GM18517 (cell line): Measurements from ENCODE around the gene BTBD9.
"Not testable (repeated sequence)": the region's sequence is repeated elsewhere in the genome, so short reads cannot be mapped to it uniquely, and the experiment has no call there.

Experiments
- ATAC-seq: cut with Tn5 transposase; IDR thresholded peaks from one replicate; pipeline ENCODE4 v1.9.1; 2021; ENCODE audit warnings: mild to moderate bottlenecking, moderate library complexity; ENCODE audit not compliant: unreplicated experiment

Gene BTBD9

DNA sequence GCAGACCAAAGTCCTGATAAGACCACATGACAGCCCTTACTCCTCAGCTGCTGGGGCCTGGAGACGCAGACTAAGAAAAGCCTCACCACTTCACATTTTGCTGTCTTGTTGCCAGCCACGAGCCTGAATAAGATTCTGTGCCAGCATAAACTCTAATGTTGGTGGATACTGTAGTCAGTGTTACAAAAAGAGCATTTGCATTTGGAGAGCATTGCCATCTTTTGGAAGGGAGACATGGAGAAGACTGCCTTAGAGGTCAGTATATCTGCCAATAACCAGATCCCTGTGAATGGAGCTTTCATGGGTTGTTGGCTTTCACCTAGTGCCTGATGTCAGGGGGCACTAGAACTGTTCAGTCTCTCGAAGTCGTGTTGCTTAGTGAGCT lies 505.0 kb downstream of the BTBD9 start:
- no peak for ATAC-seq

DNA sequence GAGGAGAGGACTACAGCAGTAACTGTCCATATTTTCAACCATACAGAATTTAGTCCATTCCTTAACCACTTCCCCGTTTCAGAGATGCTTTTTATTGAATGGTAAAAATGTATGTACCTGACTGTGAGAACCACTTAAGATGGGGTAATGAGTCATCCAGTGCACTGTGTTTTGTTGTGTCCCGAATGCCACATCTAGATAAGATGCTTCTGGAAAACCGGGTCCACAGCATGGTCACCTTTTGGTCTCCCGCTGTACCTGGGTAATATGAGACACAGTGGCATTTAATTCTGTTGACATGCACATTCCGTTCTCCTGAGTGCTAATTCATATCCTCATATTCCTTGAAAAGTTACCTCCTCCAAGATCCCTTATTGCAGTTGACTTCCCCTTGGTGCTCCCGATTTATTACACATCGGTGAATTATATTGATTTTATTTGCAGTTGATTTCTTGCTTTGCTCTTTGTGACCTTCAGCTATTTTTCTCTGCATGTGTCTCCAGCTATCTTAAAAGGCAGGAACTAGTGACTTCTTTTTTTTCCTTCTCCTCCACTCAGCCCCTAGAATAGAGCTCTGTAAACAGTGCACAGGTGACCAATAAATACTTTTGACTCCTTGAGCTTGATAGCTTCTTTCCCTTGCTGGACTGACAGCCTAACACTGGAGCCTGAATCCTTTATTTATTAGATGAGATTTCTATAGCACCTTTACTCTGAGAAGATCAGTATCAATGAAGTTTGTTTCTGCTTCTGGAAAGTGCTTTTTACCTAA lies 505.6 kb downstream of the BTBD9 start:
- ATAC-seq, result no peak

DNA sequence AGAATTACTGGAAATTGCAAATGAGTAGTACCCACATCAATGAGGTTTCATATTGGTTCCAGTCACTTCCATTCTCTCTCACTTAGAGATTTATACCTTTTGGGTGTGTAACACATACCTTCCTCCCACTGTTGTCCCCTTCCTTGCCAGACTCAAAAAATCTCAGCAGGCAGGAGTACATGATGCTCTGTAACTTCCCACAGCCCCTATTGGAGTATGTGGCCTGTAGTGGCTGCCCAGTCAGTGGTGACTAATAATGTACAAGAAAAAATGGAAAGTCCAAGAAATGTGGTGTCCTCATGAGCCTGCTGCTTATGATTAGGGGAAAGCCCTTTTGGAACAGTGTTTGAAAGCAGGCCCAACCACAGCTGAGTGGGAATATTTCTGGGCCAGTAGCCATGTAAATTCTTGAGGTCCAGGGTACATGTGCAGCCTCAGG lies 508.2 kb downstream of the BTBD9 start:
- ATAC-seq, result no peak

DNA sequence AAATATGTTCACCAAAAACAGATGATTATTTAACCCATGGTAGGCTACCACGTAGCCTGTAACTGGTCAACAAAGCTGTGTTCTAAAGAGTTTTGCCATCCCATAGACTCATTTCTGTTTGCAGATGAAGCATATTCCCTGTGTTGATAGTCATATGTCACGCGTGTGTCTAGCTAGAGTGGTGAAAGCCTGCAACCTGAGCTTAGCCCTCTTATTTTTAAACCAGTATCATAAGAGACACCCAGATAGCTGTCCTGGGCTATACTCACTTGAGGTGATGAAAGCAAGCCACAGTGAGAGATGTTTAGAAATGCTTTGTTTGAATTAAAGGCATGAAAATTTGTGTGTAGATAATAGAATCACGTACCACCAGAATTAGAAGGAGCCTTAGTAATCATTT lies 512.4 kb downstream of the BTBD9 start:
- no peak for ATAC-seq

DNA sequence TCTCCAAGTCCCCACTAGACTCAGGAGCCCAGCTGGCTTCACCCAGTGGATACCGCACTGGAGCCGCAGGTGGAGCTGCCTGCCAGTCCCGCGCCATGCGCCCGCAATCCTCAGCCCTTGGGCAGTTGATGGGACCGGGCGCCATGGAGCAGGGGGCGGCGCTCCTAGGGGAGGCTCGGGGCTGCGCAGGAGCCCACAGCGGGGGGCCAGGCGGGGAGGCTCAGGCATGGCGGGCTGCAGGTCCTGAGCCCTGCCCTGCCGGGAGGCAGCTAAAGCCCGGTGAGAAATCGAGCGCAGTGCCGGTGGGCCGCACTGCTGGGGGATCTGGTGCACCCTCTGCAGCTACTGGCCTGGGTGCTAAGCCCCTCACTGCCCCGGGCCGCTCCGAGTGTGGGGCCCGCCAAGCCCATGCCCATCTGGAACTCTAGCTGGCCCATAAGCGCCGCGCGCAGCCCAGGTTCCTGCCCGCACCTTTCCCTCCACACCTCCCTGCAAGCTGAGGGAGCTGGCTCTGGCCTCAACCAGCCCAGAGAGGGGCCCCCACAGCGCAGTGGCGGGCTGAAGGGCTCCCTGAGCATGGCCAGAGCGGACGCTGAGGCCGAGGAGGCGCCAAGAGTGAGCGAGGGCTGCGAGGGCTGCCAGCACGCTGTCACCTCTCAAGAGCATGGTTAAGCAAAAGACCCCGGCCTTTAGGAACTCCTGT lies 515.4 kb downstream of the BTBD9 start:
- not testable (repeated sequence) for ATAC-seq

DNA sequence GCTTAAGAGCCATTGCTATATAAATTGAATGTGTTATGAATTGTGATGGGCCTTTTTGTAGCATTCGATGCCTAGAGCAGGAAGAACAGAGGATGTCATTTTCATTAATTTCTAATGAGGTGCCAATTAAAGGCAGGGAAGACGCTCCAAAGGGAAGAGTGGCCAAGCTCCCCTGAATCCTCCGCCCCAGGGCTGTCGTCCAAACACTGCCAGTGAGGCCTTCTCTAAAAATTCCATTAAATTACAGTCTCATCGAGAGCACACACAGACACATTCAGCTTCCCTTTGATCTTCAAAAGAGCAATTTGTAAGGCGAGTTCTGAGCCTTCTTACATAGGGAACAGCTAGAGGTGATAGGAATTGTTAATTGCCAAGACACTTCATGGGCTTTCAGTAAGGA lies 520.2 kb downstream of the BTBD9 start:
- no peak for ATAC-seq

DNA sequence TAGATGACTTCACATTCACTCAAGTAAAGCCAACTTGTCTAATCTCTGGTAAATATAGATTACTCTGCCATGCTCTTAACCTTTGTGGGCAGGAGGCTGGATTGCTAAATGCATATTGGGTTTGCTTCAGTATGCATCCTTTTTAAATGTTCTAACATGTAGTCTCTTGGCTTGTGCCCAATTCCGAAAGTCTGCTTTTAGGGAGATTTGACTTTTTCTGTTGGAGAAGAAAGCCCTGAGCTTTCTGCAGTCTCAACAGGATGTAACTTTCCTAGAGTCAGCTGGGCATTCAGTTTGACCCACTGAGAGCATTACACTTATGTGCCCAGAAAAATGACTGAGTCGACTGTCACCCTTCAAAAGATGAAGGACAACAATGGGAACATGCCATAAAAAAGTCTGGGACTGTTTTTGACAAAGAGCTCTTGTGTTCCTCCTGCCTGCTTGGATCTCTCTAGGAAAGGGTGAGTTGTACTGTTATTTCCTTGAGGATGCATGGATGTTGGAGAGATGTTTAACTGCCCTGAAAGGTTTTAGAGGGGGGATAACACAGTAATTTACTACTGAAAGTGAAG lies 520.9 kb downstream of the BTBD9 start:
- ATAC-seq, result no peak
